H9 (cell line): ENCODE results near the gene DHRS4L2. TPM values are rescaled to one million over a fixed set of nuclear protein-coding genes. Genes with fewer than 3 reads are reported as not detected.

Experiments
- DNase-seq: peaks from one replicate; pipeline ENCODE4 v3.0.0-alpha.2; 2017
- H2AFZ ChIP-seq: one replicate; pipeline ENCODE4 v1.6.1; 2013; ENCODE audit warnings: mild to moderate bottlenecking, low read length, control low read depth, moderate library complexity
- H2AK5ac ChIP-seq: 2 replicates; pipeline ENCODE4 v1.6.1; 2013; ENCODE audit warnings: low read length, control low read depth, mixed read lengths; ENCODE audit not compliant: insufficient read length
- H2BK120ac ChIP-seq: one replicate; pipeline ENCODE4 v1.6.1; 2013; ENCODE audit warnings: low read depth, mild to moderate bottlenecking, low read length, control low read depth, inconsistent platforms; ENCODE audit not compliant: poor library complexity, severe bottlenecking
- H2BK12ac ChIP-seq: 2 replicates; pipeline ENCODE4 v1.6.1; 2013; ENCODE audit warnings: low read length, control low read depth, mixed read lengths, low read depth; ENCODE audit not compliant: insufficient read length
- H2BK15ac ChIP-seq: 2 replicates; pipeline ENCODE4 v1.6.1; 2013; ENCODE audit warnings: low read depth, low read length, control low read depth
- H2BK20ac ChIP-seq: one replicate; pipeline ENCODE4 v1.6.1; 2013; ENCODE audit warnings: low read depth, mild to moderate bottlenecking, low read length, control low read depth, inconsistent platforms; ENCODE audit not compliant: poor library complexity, severe bottlenecking
- H2BK5ac ChIP-seq: 2 replicates; pipeline ENCODE4 v1.6.1; 2013; ENCODE audit warnings: low read length, control low read depth, mixed read lengths; ENCODE audit not compliant: insufficient read length
- H3K14ac ChIP-seq: 2 replicates; pipeline ENCODE4 v1.6.1; 2013; ENCODE audit warnings: low read length, control low read depth; ENCODE audit not compliant: insufficient read depth
- H3K18ac ChIP-seq: 2 replicates; pipeline ENCODE4 v1.6.1; 2013; ENCODE audit warnings: low read depth, mild to moderate bottlenecking, mixed read lengths, low read length, control low read depth; ENCODE audit not compliant: insufficient read length
- H3K23ac ChIP-seq: 2 replicates; pipeline ENCODE4 v1.6.1; 2013; ENCODE audit warnings: low read length, control low read depth, mixed read lengths, low read depth; ENCODE audit not compliant: insufficient read length
- H3K23me2 ChIP-seq: 2 replicates; pipeline ENCODE4 v1.6.1; 2013; ENCODE audit warnings: low read depth, mild to moderate bottlenecking, mixed read lengths, low read length, control low read depth; ENCODE audit not compliant: insufficient read length, poor library complexity, severe bottlenecking
- H3K27ac ChIP-seq: 2 replicates; pipeline ENCODE4 v1.5.1; 2013; ENCODE audit warnings: low read length, control low read depth, mixed read lengths, low read depth; ENCODE audit not compliant: insufficient read length
- H3K27me3 ChIP-seq: 2 replicates; pipeline ENCODE4 v1.6.1; 2013; ENCODE audit warnings: low read length, control low read depth, inconsistent platforms; ENCODE audit not compliant: insufficient read depth
- H3K4ac ChIP-seq: 2 replicates; pipeline ENCODE4 v1.6.1; 2013; ENCODE audit warnings: low read depth, mild to moderate bottlenecking, control low read depth, inconsistent platforms, low read length, moderate library complexity
- H3K4me1 ChIP-seq: 2 replicates; pipeline ENCODE4 v1.6.1; 2013; ENCODE audit warnings: low read length, control low read depth, inconsistent platforms; ENCODE audit not compliant: insufficient read depth
- H3K4me2 ChIP-seq: 2 replicates; pipeline ENCODE4 v1.6.1; 2013; ENCODE audit warnings: low read length, control low read depth, mixed read lengths; ENCODE audit not compliant: insufficient read length, insufficient read depth
- H3K56ac ChIP-seq: 2 replicates; pipeline ENCODE4 v1.6.1; 2013; ENCODE audit warnings: low read depth, mild to moderate bottlenecking, mixed read lengths, low read length, control low read depth; ENCODE audit not compliant: insufficient read length
- H3K79me1 ChIP-seq: 2 replicates; pipeline ENCODE4 v1.6.1; 2013; ENCODE audit warnings: low read depth, mild to moderate bottlenecking, moderate library complexity, low read length, control low read depth, inconsistent platforms; ENCODE audit not compliant: insufficient read depth, poor library complexity, severe bottlenecking
- H3K79me2 ChIP-seq: 2 replicates; pipeline ENCODE4 v1.6.1; 2013; ENCODE audit warnings: low read length, control low read depth, inconsistent platforms; ENCODE audit not compliant: insufficient read depth
- H3K9ac ChIP-seq: 2 replicates; pipeline ENCODE4 v1.6.1; 2013; ENCODE audit warnings: low read length, control low read depth, mixed read lengths; ENCODE audit not compliant: insufficient read length; ENCODE audit errors: extremely low read depth
- H3K9me3 ChIP-seq: one replicate; pipeline ENCODE4 v1.6.1; 2013; ENCODE audit warnings: low read depth, low read length, inconsistent platforms; ENCODE audit not compliant: control insufficient read depth
- H3T11ph ChIP-seq: one replicate; pipeline ENCODE4 v1.6.1; 2013; ENCODE audit warnings: mild to moderate bottlenecking, low read length, control low read depth, inconsistent platforms
- H4K20me1 ChIP-seq: one replicate; pipeline ENCODE4 v1.6.1; 2013; ENCODE audit not compliant: control insufficient read depth, insufficient read length, insufficient read depth
- H4K5ac ChIP-seq: 2 replicates; pipeline ENCODE4 v1.6.1; 2013; ENCODE audit warnings: low read depth, mild to moderate bottlenecking, mixed read lengths, low read length, control low read depth; ENCODE audit not compliant: insufficient read length
- H4K8ac ChIP-seq: replicated peaks from 2 replicates; pipeline ENCODE4 v1.6.1; 2013; ENCODE audit warnings: low read length, control low read depth, mixed read lengths, low read depth; ENCODE audit not compliant: insufficient read length
- H4K91ac ChIP-seq: 2 replicates; pipeline ENCODE4 v1.6.1; 2013; ENCODE audit warnings: low read depth, mild to moderate bottlenecking, moderate library complexity, mixed read lengths, low read length, control low read depth; ENCODE audit not compliant: insufficient read length
- H3K27ac Mint-ChIP-seq, 3 experiments: 2 replicates in 2 of 3; 3 replicates in 1 of 3; pipeline ENCODE4 v1.8.0; 2020 to 2021; ENCODE audit warnings: mixed read lengths in 3 of 3, mild to moderate bottlenecking in 1 of 3, moderate library complexity in 1 of 3
- H3K27me3 Mint-ChIP-seq: 2 replicates; pipeline ENCODE4 v1.8.0; 2021; ENCODE audit warnings: low read depth, mild to moderate bottlenecking, moderate library complexity, mixed read lengths
- H3K36me3 Mint-ChIP-seq, 3 experiments: 2 replicates in 2 of 3; 3 replicates in 1 of 3; pipeline ENCODE4 v1.8.0; 2020 to 2021; ENCODE audit warnings: low read depth in 3 of 3, mixed read lengths in 3 of 3; ENCODE audit not compliant: insufficient read depth in 1 of 3
- H3K4me1 Mint-ChIP-seq, 2 experiments: 2 replicates each; pipeline ENCODE4 v1.8.0; 2020; ENCODE audit warnings: mixed read lengths in 2 of 2
- H3K4me3 Mint-ChIP-seq, 2 experiments: 2 replicates in 1 of 2; 3 replicates in 1 of 2; pipeline ENCODE4 v1.8.0; 2020 to 2021; ENCODE audit warnings: mild to moderate bottlenecking in 2 of 2, mixed read lengths in 2 of 2, moderate library complexity in 1 of 2
- H3K9me3 Mint-ChIP-seq, 2 experiments: 2 replicates in 1 of 2; 3 replicates in 1 of 2; pipeline ENCODE4 v1.8.0; 2020; ENCODE audit warnings: mild to moderate bottlenecking in 2 of 2, mixed read lengths in 2 of 2, moderate library complexity in 1 of 2
- CTCF ChIP-seq: fragments of 200-600 bp; sonication (generic); conservative IDR thresholded peaks from 3 replicates; pipeline ENCODE4 v1.8.0; 2021; ENCODE audit warnings: antibody characterized with exemption, mild to moderate bottlenecking
- WGBS: extraction: QIAGEN DNeasy Blood & Tissue Kit; methylation state at CpG from one replicate; pipeline ENCODE4 v1.1.7; 2013; ENCODE audit warnings: missing lambda C conversion rate, low lambda C conversion rate, mixed read lengths; ENCODE audit not compliant: insufficient read length; ENCODE audit errors: extremely low coverage; 5-methylcytosine and 5-hydroxymethylcytosine counted together
- total RNA-seq: library from RNA; stranded (reverse); gene quantifications from 2 replicates; pipeline ENCODE4 v1.2.1, GENCODE V29; 2021

Gene DHRS4L2
- total RNA-seq, 1 experiment from 2014 or later, result 10.2 TPM

GRCh38 chr14:24037658-24038037 is 48.9 kb downstream of the DHRS4L2 start:
- H2BK5ac ChIP-seq, result no peak overlapping the region
- no peak overlapping the region for H3K18ac ChIP-seq
- H3K4me3 Mint-ChIP-seq, result no peak overlapping the region
- no peak overlapping the region for H3K56ac ChIP-seq
- no peak overlapping the region for H2AK5ac ChIP-seq
- H2BK120ac ChIP-seq, result no peak overlapping the region
- no peaks in the 10 kb centered on the region for H4K20me1 ChIP-seq
- no peaks in the 10 kb centered on the region for H3K4me1 ChIP-seq
- H3K9me3 ChIP-seq, result no peaks in the 10 kb centered on the region
- no peak overlapping the region for H3K23ac ChIP-seq
- no peak for DNase-seq
- no peak overlapping the region for H3K27ac Mint-ChIP-seq
- no peak overlapping the region for H2BK15ac ChIP-seq
- no peak overlapping the region for H2BK12ac ChIP-seq
- H4K91ac ChIP-seq, result no peak overlapping the region
- no peak overlapping the region for H3K14ac ChIP-seq
- peaks cover 10% of the 10 kb centered on the region for H3K27me3 Mint-ChIP-seq
- no peaks in the 10 kb centered on the region for H3K79me2 ChIP-seq
- H3K9me3 Mint-ChIP-seq, result peaks cover 1 to 7% of the 10 kb centered on the region in 2 experiments; a peak in 4 of 5 replicates
- H3K4ac ChIP-seq, result no peak overlapping the region
- H3K27me3 ChIP-seq, result no peaks in the 10 kb centered on the region
- no peak overlapping the region for H2BK20ac ChIP-seq
- H4K5ac ChIP-seq, result no peak overlapping the region
- H3T11ph ChIP-seq, result no peak overlapping the region
- peaks cover 5% of the 10 kb centered on the region for H3K23me2 ChIP-seq
- no peak for TF ChIP-seq CTCF
- H3K27ac ChIP-seq, result no peak overlapping the region
- no peak overlapping the region for H3K4me2 ChIP-seq
- peaks cover 11 to 16% of the 10 kb centered on the region in 2 experiments for H3K4me1 Mint-ChIP-seq
- no peak overlapping the region for H3K9ac ChIP-seq
- H3K79me1 ChIP-seq, result no peaks in the 10 kb centered on the region
- H4K8ac ChIP-seq, result no peak overlapping the region
- H2AFZ ChIP-seq, result no peak overlapping the region
- no peaks in the 10 kb centered on the region for H3K36me3 Mint-ChIP-seq
- no CpG with 5 or more reads among the region's 14 CpGs for WGBS
